Activated T-cell treated with anti-CD3 and anti-CD28 coated beads, Interleukin-2, amount 50 U/mL, for 4 hours (primary cell): ENCODE data around the gene CAMK1D. TPM values are rescaled to one million over a fixed set of nuclear protein-coding genes. Genes with fewer than 3 reads are reported as not detected.

Experiments used
- ATAC-seq, 2 donors: fragments of 200-7000 bp; cut with Tn5 transposase; one replicate each; pipeline ENCODE4 v1.10.0; 2021
- DNase-seq: peaks from one replicate; pipeline ENCODE4 v3.0.0-alpha.2; 2020
- H3K27me3 Mint-ChIP-seq: one replicate; pipeline ENCODE4 v1.8.0; 2021; ENCODE audit warnings: low read depth, mixed read lengths
- H3K36me3 Mint-ChIP-seq: one replicate; pipeline ENCODE4 v1.8.0; 2022; ENCODE audit warnings: mixed read lengths; ENCODE audit not compliant: insufficient read depth
- H3K4me1 Mint-ChIP-seq: one replicate; pipeline ENCODE4 v1.8.0; 2021; ENCODE audit warnings: low read depth, mixed read lengths
- H3K4me3 Mint-ChIP-seq: one replicate; pipeline ENCODE4 v1.8.0; 2021; ENCODE audit warnings: mild to moderate bottlenecking, moderate library complexity, mixed read lengths
- H3K9me3 Mint-ChIP-seq: one replicate; pipeline ENCODE4 v1.8.0; 2021; ENCODE audit warnings: mixed read lengths
- total RNA-seq, 3 donors: library from RNA; stranded (reverse); gene quantifications; one replicate each; pipeline ENCODE4 v1.2.1, GENCODE V29; 2021

The CAMK1D gene
- total RNA-seq, 3 donors from 2014 or later: 6.3 to 7.8 (median 6.7) TPM

DNA sequence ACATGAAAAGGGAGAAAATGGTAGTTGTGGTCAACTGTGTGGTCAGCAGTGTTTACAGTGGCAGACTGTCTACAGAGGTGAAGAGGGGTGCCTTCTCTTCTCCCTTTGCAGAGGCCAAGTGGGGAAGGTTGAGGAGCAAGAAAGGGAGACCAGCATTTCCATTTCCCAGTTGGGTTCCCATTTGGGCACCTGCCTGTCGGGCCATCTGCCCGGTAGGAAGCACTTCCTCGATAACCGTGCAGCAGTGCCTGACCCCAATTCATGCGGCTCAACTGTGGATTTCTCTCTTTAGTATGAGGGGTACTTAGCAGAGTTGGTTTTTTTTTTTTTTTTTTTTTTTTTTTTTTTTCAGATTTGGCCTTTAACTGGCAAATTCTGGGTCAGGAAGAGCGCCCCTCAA, 525.2 kb downstream of the CAMK1D start:
- H3K4me3 Mint-ChIP-seq: no peak overlapping the region
- H3K36me3 Mint-ChIP-seq: no peaks in the 10 kb centered on the region

DNA sequence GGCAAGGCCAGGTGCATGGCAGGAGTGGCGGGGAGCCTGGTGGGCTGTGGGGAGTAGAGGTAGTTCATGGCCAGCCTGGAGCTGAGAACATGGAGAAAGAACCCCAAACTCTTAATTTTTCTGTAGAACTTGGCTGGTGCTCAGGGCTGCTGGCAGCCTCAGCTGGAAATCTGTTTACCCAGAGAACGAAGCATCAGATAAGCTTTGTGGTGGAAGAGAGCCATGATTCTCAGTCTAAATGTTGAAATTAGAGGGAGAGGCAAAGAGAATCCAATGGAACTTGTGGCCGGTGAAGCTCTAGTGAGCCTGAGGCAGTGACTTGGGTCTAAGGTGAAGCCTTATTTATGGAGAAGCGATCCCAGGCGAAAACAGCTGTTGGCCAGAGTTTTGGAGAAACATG, 525.8 kb downstream of the CAMK1D start:
- ATAC-seq: no peak
- H3K4me1 Mint-ChIP-seq: no peaks in the 10 kb centered on the region
- H3K27me3 Mint-ChIP-seq: peaks cover 10% of the 10 kb centered on the region

More for the DNA sequence above, 525.2 kb downstream of the CAMK1D start:
- ATAC-seq: no peak
- DNase-seq: no peak
- Mint-ChIP-seq H3K9me3 (no peaks in the 10 kb centered on the region), H3K27me3 (peaks cover 10% of the 10 kb centered on the region), H3K4me1 (no peaks in the 10 kb centered on the region)

DNA sequence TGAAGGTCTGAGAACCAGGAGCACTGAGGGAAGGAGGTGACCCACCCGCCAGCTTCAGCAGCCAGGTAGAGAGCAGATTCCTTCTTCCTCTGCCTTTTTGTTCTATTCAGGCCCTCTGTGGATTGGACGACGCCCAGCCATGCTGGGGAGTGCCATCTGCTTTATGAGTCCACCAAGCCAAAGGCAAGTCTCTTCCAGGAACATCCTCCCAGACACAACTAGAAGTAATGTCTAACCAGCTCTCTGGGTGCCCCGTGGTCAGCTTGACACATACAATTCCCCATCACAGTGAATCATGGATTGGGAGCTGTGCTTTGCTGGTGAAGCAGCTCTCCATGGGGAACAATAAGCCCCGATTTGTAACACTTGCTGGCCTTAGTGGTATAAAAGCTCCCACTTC, 526.9 kb downstream of the CAMK1D start:
- H3K9me3 Mint-ChIP-seq: no peaks in the 10 kb centered on the region
- H3K27me3 Mint-ChIP-seq: peaks cover 11% of the 10 kb centered on the region
- DNase-seq (no peak), ATAC-seq (no peak)
- no peaks in the 10 kb centered on the region for H3K4me1 Mint-ChIP-seq
- no peaks in the 10 kb centered on the region for H3K36me3 Mint-ChIP-seq
- no peak overlapping the region for H3K4me3 Mint-ChIP-seq

More for the DNA sequence above, 525.8 kb downstream of the CAMK1D start:
- Mint-ChIP-seq H3K9me3 (no peaks in the 10 kb centered on the region), H3K36me3 (no peaks in the 10 kb centered on the region), H3K4me3 (no peak overlapping the region)
- no peak for DNase-seq

DNA sequence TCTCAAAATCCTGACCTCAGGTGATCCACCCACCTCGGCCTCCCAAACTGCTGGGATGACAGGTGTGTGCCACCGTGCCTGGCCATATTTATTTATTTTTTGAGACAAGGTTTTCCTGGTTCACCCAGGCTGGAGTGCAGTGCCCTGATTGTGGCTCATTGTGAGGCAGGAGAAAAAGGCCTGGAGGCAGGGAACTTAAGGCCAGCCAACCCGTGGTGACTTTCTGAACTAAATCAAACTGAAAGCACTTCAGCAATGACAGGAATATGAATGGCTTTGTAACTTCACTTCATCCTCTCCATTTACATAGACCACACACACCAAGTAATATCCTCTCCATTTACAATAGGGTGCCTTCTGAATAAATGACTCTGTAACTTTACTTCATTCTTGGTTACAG, 527.8 kb downstream of the CAMK1D start:
- Mint-ChIP-seq H3K36me3 (no peaks in the 10 kb centered on the region), H3K9me3 (no peaks in the 10 kb centered on the region), H3K4me3 (no peak overlapping the region), H3K27me3 (peaks cover 11% of the 10 kb centered on the region), H3K4me1 (no peaks in the 10 kb centered on the region)
- ATAC-seq (no peak), DNase-seq (no peak)

DNA sequence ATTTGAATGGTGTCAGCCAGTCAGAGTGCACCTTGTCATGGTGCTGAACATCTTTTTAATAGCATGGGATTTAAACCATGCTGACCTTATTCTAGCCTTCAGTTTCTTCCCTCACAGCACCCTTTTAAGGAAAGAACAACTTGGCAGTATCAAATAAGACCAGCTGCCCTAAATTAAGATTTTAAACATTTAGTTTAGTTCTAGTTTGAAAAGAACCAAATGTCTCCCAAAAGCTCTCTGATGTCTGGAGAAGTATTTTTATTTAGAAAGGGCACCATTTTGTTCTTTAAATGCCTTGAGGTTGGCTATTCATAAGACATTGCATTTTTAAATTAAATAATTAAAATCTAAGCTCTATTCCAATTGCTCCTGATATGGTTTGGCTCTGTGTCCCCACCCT, 531.1 kb downstream of the CAMK1D start:
- Mint-ChIP-seq H3K27me3 (peaks cover 18% of the 10 kb centered on the region), H3K36me3 (no peaks in the 10 kb centered on the region)
- no peak for ATAC-seq

DNA sequence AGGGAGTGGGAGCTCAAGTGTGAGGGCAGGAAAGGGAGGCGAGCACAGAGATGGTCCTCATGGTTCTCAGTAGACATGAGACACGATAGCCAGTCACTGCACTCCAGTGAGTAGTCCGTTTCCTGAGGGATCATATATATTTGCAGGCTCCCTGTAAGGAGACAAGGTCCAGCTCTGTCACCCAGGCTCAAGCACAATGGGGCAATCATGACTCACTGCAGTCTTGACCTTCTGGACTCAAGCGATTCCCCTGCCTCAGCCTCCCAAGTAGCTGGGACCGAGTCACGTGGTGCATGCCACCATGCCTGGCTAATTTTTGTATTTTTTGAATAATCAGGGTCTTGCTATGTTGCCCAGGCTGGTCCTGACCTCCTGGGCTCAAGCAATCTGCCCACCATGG, 535.5 kb downstream of the CAMK1D start:
- no peak overlapping the region for H3K4me3 Mint-ChIP-seq
- peaks cover 14% of the 10 kb centered on the region for H3K27me3 Mint-ChIP-seq
- ATAC-seq (no peak), DNase-seq (no peak)
- H3K9me3 Mint-ChIP-seq: no peaks in the 10 kb centered on the region
- no peaks in the 10 kb centered on the region for H3K36me3 Mint-ChIP-seq
- H3K4me1 Mint-ChIP-seq: no peaks in the 10 kb centered on the region

More for the DNA sequence above, 531.1 kb downstream of the CAMK1D start:
- DNase-seq: no peak
- Mint-ChIP-seq H3K4me3 (no peak overlapping the region), H3K9me3 (no peaks in the 10 kb centered on the region), H3K4me1 (no peaks in the 10 kb centered on the region)

Other genes with a start within 250 kb of the CAMK1D start
- gene SEC61A2, start 219.9 kb upstream of the CAMK1D start, total RNA-seq: 1 to 10 TPM; 6.3 to 9.5 (median 9.4) TPM
- 100 to 1,000 TPM; 104 to 109 (median 105) TPM for gene NUDT5, start 153.7 kb upstream of the CAMK1D start, total RNA-seq
- gene CDC123, start 153.4 kb upstream of the CAMK1D start, total RNA-seq: 100 to 1,000 TPM; 155 to 187 (median 158) TPM